Measurements from ENCODE around the gene TMEM168. TPM values are rescaled to one million over a fixed set of nuclear protein-coding genes. Genes with fewer than 3 reads are reported as not detected.
"Not testable (repeated sequence)": the region's sequence is repeated elsewhere in the genome, so short reads cannot be mapped to it uniquely, and the experiment has no call there.

TMEM168 gene
- total and polyA plus RNA-seq, 2 donors (not counting 1 experiment from before 2014, with no cell fraction given), result 19.3 to 27.2 TPM

DNA sequence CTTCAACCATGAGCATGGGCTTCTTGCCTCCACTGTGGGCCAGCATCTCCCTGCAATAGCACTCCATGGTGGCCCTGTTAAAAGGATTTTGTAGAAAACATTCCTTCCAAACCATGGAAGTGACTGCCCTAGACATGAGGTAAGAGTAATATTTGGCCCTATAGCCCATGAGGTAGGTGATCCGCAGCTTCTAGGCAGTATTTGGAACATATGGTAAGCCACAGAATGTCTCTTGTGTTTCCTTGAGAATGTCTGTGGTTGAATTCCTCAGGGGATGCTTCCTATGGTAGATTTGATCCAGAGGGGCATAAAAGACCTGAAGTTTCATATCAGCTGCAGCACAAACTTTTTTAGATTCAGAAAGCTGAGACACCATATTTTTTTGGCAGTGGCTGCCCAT lies 54.9 kb downstream of the TMEM168 start:
- H3K27me3 ChIP-seq (ENCODE audit: control insufficient read depth, insufficient read depth, low read length), result no peaks in the 10 kb centered on the region
- no peak overlapping the region for H3K9ac ChIP-seq (ENCODE audit: insufficient read depth, low read length)
- H4K20me1 ChIP-seq (ENCODE audit: control insufficient read depth, extremely low read depth, insufficient read depth, low read length), result no peaks in the 10 kb centered on the region
- no peaks in the 10 kb centered on the region for H3K36me3 ChIP-seq (ENCODE audit: control insufficient read depth, insufficient read depth, low read length)
- no peak for TF ChIP-seq EZH2 (IDR thresholded peaks at IDR 0.05; ENCODE audit: low read length, missing control alignments)
- TF ChIP-seq, protein P1, sequence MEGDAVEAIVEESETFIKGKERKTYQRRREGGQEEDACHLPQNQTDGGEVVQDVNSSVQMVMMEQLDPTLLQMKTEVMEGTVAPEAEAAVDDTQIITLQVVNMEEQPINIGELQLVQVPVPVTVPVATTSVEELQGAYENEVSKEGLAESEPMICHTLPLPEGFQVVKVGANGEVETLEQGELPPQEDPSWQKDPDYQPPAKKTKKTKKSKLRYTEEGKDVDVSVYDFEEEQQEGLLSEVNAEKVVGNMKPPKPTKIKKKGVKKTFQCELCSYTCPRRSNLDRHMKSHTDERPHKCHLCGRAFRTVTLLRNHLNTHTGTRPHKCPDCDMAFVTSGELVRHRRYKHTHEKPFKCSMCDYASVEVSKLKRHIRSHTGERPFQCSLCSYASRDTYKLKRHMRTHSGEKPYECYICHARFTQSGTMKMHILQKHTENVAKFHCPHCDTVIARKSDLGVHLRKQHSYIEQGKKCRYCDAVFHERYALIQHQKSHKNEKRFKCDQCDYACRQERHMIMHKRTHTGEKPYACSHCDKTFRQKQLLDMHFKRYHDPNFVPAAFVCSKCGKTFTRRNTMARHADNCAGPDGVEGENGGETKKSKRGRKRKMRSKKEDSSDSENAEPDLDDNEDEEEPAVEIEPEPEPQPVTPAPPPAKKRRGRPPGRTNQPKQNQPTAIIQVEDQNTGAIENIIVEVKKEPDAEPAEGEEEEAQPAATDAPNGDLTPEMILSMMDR (conservative IDR thresholded peaks at IDR 0.05 in 1 of 2, IDR thresholded peaks at IDR 0.05 in 1 of 2; ENCODE audit: low read depth in 1 of 2, low read length in 2 of 2), result no peak
- no peak overlapping the region for H2AFZ ChIP-seq (ENCODE audit: low read length)
- no peak overlapping the region for H3K27ac ChIP-seq (ENCODE audit: insufficient read depth, low read length)
- no peaks in the 10 kb centered on the region for H3K9me3 ChIP-seq (ENCODE audit: control insufficient read depth, insufficient read depth, low read depth, low read length)
- H3K79me2 ChIP-seq (ENCODE audit: control insufficient read depth, insufficient read depth, low read length), result no peaks in the 10 kb centered on the region
- H3K4me2 ChIP-seq (ENCODE audit: extremely low read depth, insufficient read depth, low read length), result no peak overlapping the region
- no peak for DNase-seq (ENCODE audit: low read depth in 2 of 2)
- H3K4me1 ChIP-seq (ENCODE audit: control insufficient read depth, extremely low read depth, insufficient read depth, low read length), result no peaks in the 10 kb centered on the region
- H3K4me3 ChIP-seq (replicated peaks in 1 of 4; ENCODE audit: control extremely low read depth in 1 of 4, insufficient read depth in 1 of 4, low read depth in 3 of 4, low read length in 4 of 4), result no peak overlapping the region

DNA sequence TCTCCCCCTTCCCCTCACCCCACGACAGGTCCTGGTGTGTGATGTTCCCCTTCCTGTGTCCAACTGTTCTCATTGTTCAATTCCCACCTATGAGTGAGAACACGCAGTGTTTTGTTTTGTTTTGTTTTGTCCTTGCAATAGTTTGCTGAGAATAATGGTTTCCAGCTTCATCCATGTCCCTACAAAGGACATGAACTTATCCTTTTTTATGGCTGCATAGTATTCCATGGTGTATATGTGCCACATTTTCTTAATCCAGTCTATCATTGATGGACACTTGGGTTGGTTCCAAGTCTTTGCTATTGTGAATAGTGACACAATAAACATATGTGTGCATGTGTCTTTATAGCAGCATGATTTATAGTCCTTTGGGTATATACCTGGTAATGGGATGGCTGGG lies 58.9 kb downstream of the TMEM168 start:
- not testable (repeated sequence) for H3K4me1 ChIP-seq (ENCODE audit: control insufficient read depth, extremely low read depth, insufficient read depth, low read length); H4K20me1 ChIP-seq (ENCODE audit: control insufficient read depth, extremely low read depth, insufficient read depth, low read length); H3K27me3 ChIP-seq (ENCODE audit: control insufficient read depth, insufficient read depth, low read length); H3K4me3 ChIP-seq (replicated peaks in 1 of 4; ENCODE audit: control extremely low read depth in 1 of 4, insufficient read depth in 1 of 4, low read depth in 3 of 4, low read length in 4 of 4); H3K27ac ChIP-seq (ENCODE audit: insufficient read depth, low read length); H3K9ac ChIP-seq (ENCODE audit: insufficient read depth, low read length); H3K4me2 ChIP-seq (ENCODE audit: extremely low read depth, insufficient read depth, low read length); H3K79me2 ChIP-seq (ENCODE audit: control insufficient read depth, insufficient read depth, low read length); H3K36me3 ChIP-seq (ENCODE audit: control insufficient read depth, insufficient read depth, low read length); H3K9me3 ChIP-seq (ENCODE audit: control insufficient read depth, insufficient read depth, low read depth, low read length); DNase-seq (ENCODE audit: low read depth in 2 of 2); H2AFZ ChIP-seq (ENCODE audit: low read length)

DNA sequence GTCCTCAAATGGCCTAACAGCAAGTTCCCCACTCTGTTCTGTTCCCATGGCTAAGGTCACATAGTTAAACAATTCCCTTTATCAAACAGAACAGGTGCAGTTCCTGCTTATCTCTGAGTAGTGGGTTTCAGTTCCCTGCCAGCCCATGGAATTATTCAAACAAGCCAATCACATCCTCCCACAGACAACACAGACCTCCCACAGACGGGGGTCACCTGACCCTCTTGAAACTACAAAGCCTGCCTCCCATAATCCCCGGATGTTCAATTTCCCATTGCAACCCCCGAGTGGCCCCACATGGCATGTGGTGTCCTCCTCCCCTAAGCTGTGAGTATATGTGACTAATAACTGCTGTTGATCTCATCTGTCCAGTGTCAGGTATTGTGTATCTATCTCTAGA lies 64.1 kb downstream of the TMEM168 start:
- TF ChIP-seq EZH2 (IDR thresholded peaks at IDR 0.05; ENCODE audit: low read length, missing control alignments), result no peak
- TF ChIP-seq, protein P1 (conservative IDR thresholded peaks at IDR 0.05 in 1 of 2, IDR thresholded peaks at IDR 0.05 in 1 of 2; ENCODE audit: low read depth in 1 of 2, low read length in 2 of 2), result no peak
- Histone ChIP-seq H3K4me3 (replicated peaks in 1 of 4; ENCODE audit: control extremely low read depth in 1 of 4, insufficient read depth in 1 of 4, low read depth in 3 of 4, low read length in 4 of 4) (no peak overlapping the region), H3K4me1 (ENCODE audit: control insufficient read depth, extremely low read depth, insufficient read depth, low read length) (no peaks in the 10 kb centered on the region)

More for the DNA sequence above, 64.1 kb downstream of the TMEM168 start:
- no peaks in the 10 kb centered on the region for H3K27me3 ChIP-seq (ENCODE audit: control insufficient read depth, insufficient read depth, low read length)
- H3K27ac ChIP-seq (ENCODE audit: insufficient read depth, low read length), result no peak overlapping the region
- no peak overlapping the region for H3K4me2 ChIP-seq (ENCODE audit: extremely low read depth, insufficient read depth, low read length)
- H4K20me1 ChIP-seq (ENCODE audit: control insufficient read depth, extremely low read depth, insufficient read depth, low read length), result no peaks in the 10 kb centered on the region
- H3K79me2 ChIP-seq (ENCODE audit: control insufficient read depth, insufficient read depth, low read length), result no peaks in the 10 kb centered on the region
- no peak overlapping the region for H2AFZ ChIP-seq (ENCODE audit: low read length)
- H3K36me3 ChIP-seq (ENCODE audit: control insufficient read depth, insufficient read depth, low read length), result no peaks in the 10 kb centered on the region
- H3K9me3 ChIP-seq (ENCODE audit: control insufficient read depth, insufficient read depth, low read depth, low read length), result no peaks in the 10 kb centered on the region
- no peak overlapping the region for H3K9ac ChIP-seq (ENCODE audit: insufficient read depth, low read length)
- no peak for DNase-seq (ENCODE audit: low read depth in 2 of 2)

Measured in fibroblast of lung (primary cell).